Effector CD4-positive, alpha-beta T cell (primary cell): ENCODE data around the gene RANGAP1.
A peak's percentile ranks its signal among the peaks of the same experiment; 100 is the strongest.

ENCODE experiments used
- DNase-seq: peaks from one replicate; pipeline ENCODE4 v3.0.0-alpha.2; 2020
- total RNA-seq: gene quantifications from one replicate; lab custom pipeline; 2026; lab: John Stamatoyannopoulos, UW

RANGAP1 gene
- total RNA-seq: 153 reads per million, percentile 89 among the genes with 10 or more reads in this experiment

- DNase-seq: peak; percentile 98
Measured at GRCh38 chr22:41285820-41286638, at the start of gene RANGAP1. RANGAP1 (minus strand) TSS chr22:41286187; CDS start chr22:41281044, 5,143 bp downstream.

- DNase-seq: no peak
Measured at GRCh38 chr22:41334951-41335635, 49.1 kb upstream of the RANGAP1 start.

- no peak for DNase-seq
Measured at GRCh38 chr22:41334215-41334614, 48.2 kb upstream of the RANGAP1 start.

- DNase-seq: no peak
Measured at GRCh38 chr22:41333806-41334205, 47.8 kb upstream of the RANGAP1 start.

GRCh38 chr22:41332217-41332939, 46.4 kb upstream of the RANGAP1 start:
- DNase-seq: no peak

- no peak for DNase-seq
Measured at GRCh38 chr22:41330169-41330568, 44.2 kb upstream of the RANGAP1 start.

GRCh38 chr22:41327124-41327523, 41.1 kb upstream of the RANGAP1 start:
- DNase-seq: no peak

GRCh38 chr22:41324821-41325528, 39.0 kb upstream of the RANGAP1 start:
- no peak for DNase-seq

GRCh38 chr22:41320416-41321240, 34.6 kb upstream of the RANGAP1 start:
- no peak for DNase-seq

- no peak for DNase-seq
Measured at GRCh38 chr22:41315586-41315985, 29.6 kb upstream of the RANGAP1 start.

GRCh38 chr22:41314821-41315220, 28.8 kb upstream of the RANGAP1 start:
- DNase-seq: no peak

- no peak for DNase-seq
Measured at GRCh38 chr22:41311487-41311886, 25.5 kb upstream of the RANGAP1 start.

GRCh38 chr22:41310336-41310735, 24.3 kb upstream of the RANGAP1 start:
- DNase-seq: no peak

GRCh38 chr22:41308544-41308947, 22.6 kb upstream of the RANGAP1 start:
- no peak for DNase-seq

GRCh38 chr22:41308054-41308453, 22.1 kb upstream of the RANGAP1 start:
- DNase-seq: no peak

- DNase-seq: no peak
Measured at GRCh38 chr22:41305646-41306045, 19.7 kb upstream of the RANGAP1 start.

- DNase-seq: no peak
Measured at GRCh38 chr22:41302811-41303210, 16.8 kb upstream of the RANGAP1 start.

- DNase-seq: no peak
Measured at GRCh38 chr22:41302021-41302767, 16.2 kb upstream of the RANGAP1 start.

- peak; percentile 80 for DNase-seq
Measured at GRCh38 chr22:41301085-41302020, 15.4 kb upstream of the RANGAP1 start, which contains the start of gene ZC3H7B. ZC3H7B (plus strand) TSS chr22:41301525; CDS start chr22:41320661, 19,136 bp downstream.

GRCh38 chr22:41300661-41301060, 14.7 kb upstream of the RANGAP1 start:
- DNase-seq: no peak
